Measurements from ENCODE around the gene CASP8AP2. TPM values are rescaled to one million over a fixed set of nuclear protein-coding genes. Genes with fewer than 3 reads are reported as not detected.
"Not testable (repeated sequence)": the region's sequence is repeated elsewhere in the genome, so short reads cannot be mapped to it uniquely, and the experiment has no call there.

The CASP8AP2 gene
- total RNA-seq, 1 donor from 2014 or later, result 12.1 TPM

DNA sequence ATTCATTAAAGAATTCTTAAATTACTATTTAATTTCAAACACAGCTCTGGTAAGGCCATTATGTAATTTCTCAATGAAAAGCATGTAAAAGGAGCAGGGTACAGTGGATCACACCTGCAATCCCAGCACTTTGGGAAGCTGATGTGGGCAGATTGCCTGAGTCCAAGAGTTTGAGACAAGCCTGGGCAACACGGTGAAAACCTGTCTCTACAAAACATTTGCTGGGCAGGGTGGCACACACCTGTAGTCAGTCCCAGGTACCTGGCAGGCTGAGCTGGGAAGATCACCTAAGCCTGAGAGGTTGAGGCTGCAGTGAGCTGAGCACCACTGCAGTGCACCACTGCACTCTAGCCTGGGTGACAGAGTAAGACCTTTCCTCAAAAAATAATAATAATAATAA is 47.5 kb upstream of the CASP8AP2 start:
- Histone ChIP-seq H3K4me2 (ENCODE audit: low read length) (no peak overlapping the region), H3K36me3 (ENCODE audit: insufficient read depth, low read length) (peaks cover 21% of the 10 kb centered on the region), H4K20me1 (ENCODE audit: insufficient read depth, low read length) (no peaks in the 10 kb centered on the region), H3K9ac (ENCODE audit: low read length) (no peak overlapping the region), H3K4me3 (ENCODE audit: insufficient read depth, low read depth, low read length) (no peak overlapping the region), H2AFZ (ENCODE audit: low read depth, low read length) (no peak overlapping the region), H3K9me3 (ENCODE audit: insufficient read depth, low read depth, low read length) (no peaks in the 10 kb centered on the region), H3K79me2 (ENCODE audit: insufficient read depth, low read length) (no peaks in the 10 kb centered on the region), H3K27ac (ENCODE audit: low read depth, low read length) (no peak overlapping the region), H3K4me1 (ENCODE audit: insufficient read depth, low read length) (no peaks in the 10 kb centered on the region), H3K27me3 (ENCODE audit: insufficient read depth, low read length) (no peaks in the 10 kb centered on the region)
- peaks cover 3% of the 10 kb centered on the region for H3K9me3 Mint-ChIP-seq (ENCODE audit: unreplicated experiment)
- TF ChIP-seq EZH2 (IDR thresholded peaks at IDR 0.05; ENCODE audit: insufficient read depth, low read length), result no peak
- TF ChIP-seq, protein P1, sequence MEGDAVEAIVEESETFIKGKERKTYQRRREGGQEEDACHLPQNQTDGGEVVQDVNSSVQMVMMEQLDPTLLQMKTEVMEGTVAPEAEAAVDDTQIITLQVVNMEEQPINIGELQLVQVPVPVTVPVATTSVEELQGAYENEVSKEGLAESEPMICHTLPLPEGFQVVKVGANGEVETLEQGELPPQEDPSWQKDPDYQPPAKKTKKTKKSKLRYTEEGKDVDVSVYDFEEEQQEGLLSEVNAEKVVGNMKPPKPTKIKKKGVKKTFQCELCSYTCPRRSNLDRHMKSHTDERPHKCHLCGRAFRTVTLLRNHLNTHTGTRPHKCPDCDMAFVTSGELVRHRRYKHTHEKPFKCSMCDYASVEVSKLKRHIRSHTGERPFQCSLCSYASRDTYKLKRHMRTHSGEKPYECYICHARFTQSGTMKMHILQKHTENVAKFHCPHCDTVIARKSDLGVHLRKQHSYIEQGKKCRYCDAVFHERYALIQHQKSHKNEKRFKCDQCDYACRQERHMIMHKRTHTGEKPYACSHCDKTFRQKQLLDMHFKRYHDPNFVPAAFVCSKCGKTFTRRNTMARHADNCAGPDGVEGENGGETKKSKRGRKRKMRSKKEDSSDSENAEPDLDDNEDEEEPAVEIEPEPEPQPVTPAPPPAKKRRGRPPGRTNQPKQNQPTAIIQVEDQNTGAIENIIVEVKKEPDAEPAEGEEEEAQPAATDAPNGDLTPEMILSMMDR (IDR thresholded peaks at IDR 0.05; ENCODE audit: insufficient read depth, low read depth, low read length), result no peak
- no peak for DNase-seq (ENCODE audit: low read depth)
- H3K4me1 Mint-ChIP-seq (ENCODE audit: low read depth, unreplicated experiment), result no peaks in the 10 kb centered on the region
- no peaks in the 10 kb centered on the region for H3K27me3 Mint-ChIP-seq (ENCODE audit: low read depth, unreplicated experiment)
- FAIRE-seq, result no peak
- H3K27ac Mint-ChIP-seq (ENCODE audit: unreplicated experiment), result no peak overlapping the region
- peaks cover 42% of the 10 kb centered on the region for H3K36me3 Mint-ChIP-seq (ENCODE audit: low read depth, unreplicated experiment)
- no peak overlapping the region for H3K4me3 Mint-ChIP-seq (ENCODE audit: unreplicated experiment)

DNA sequence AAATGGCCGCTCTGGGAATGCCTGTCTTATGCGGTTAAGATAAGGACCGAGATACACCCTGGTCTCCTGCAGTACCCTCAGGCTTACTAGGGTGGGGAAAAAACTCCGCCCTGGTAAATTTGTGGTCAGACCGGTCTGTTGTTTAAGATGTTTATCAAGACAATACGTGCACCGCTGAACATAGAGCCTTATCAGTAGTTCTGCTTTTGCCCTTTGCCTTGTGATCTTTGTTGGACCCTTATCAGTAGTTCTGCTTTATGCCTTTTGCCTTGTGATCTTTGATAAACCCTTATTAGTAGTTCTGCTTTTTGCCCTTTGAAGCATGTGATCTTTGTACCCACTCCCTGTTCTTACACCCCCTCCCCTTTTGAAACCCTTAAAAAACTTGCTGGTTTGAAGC is 46.4 kb upstream of the CASP8AP2 start:
- not testable (repeated sequence) for FAIRE-seq; H3K4me1 ChIP-seq (ENCODE audit: insufficient read depth, low read length); H3K27me3 Mint-ChIP-seq (ENCODE audit: low read depth, unreplicated experiment); H3K79me2 ChIP-seq (ENCODE audit: insufficient read depth, low read length); H3K9me3 ChIP-seq (ENCODE audit: insufficient read depth, low read depth, low read length); H3K4me3 Mint-ChIP-seq (ENCODE audit: unreplicated experiment); H3K4me2 ChIP-seq (ENCODE audit: low read length); DNase-seq (ENCODE audit: low read depth); H4K20me1 ChIP-seq (ENCODE audit: insufficient read depth, low read length); H3K9ac ChIP-seq (ENCODE audit: low read length); H2AFZ ChIP-seq (ENCODE audit: low read depth, low read length); H3K4me1 Mint-ChIP-seq (ENCODE audit: low read depth, unreplicated experiment); H3K27me3 ChIP-seq (ENCODE audit: insufficient read depth, low read length); H3K9me3 Mint-ChIP-seq (ENCODE audit: unreplicated experiment); H3K4me3 ChIP-seq (ENCODE audit: insufficient read depth, low read depth, low read length); H3K27ac ChIP-seq (ENCODE audit: low read depth, low read length); H3K27ac Mint-ChIP-seq (ENCODE audit: unreplicated experiment)
- peaks cover 38% of the 10 kb centered on the region for H3K36me3 Mint-ChIP-seq (ENCODE audit: low read depth, unreplicated experiment)
- peaks cover 28% of the 10 kb centered on the region for H3K36me3 ChIP-seq (ENCODE audit: insufficient read depth, low read length)

DNA sequence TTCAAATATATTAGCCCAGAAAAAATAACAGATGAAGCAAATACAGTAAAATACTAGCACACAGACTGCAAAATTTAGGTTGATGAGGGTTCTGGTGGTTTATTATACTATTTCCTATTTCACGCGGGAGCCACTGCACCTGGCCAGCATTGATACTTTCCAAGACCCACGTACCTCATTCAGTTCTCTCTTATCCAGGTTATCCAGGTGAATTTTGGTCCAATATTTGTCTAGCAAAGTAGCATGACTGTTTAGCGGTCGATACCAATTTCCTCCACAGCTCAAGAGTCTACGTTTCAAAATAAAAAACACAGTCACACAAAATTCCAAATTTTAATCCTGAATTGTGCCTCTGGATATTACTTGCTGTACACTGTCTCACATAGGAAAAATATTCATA is 44.8 kb upstream of the CASP8AP2 start:
- Histone ChIP-seq H2AFZ (ENCODE audit: low read depth, low read length) (no peak overlapping the region), H3K36me3 (ENCODE audit: insufficient read depth, low read length) (peaks cover 30% of the 10 kb centered on the region), H3K4me3 (ENCODE audit: insufficient read depth, low read depth, low read length) (no peak overlapping the region), H4K20me1 (ENCODE audit: insufficient read depth, low read length) (no peaks in the 10 kb centered on the region), H3K9me3 (ENCODE audit: insufficient read depth, low read depth, low read length) (no peaks in the 10 kb centered on the region), H3K4me2 (ENCODE audit: low read length) (no peak overlapping the region), H3K27me3 (ENCODE audit: insufficient read depth, low read length) (no peaks in the 10 kb centered on the region), H3K27ac (ENCODE audit: low read depth, low read length) (no peak overlapping the region), H3K79me2 (ENCODE audit: insufficient read depth, low read length) (no peaks in the 10 kb centered on the region), H3K9ac (ENCODE audit: low read length) (no peak overlapping the region), H3K4me1 (ENCODE audit: insufficient read depth, low read length) (no peaks in the 10 kb centered on the region)
- DNase-seq (ENCODE audit: low read depth) (no peak), FAIRE-seq (no peak)
- H3K27me3 Mint-ChIP-seq (ENCODE audit: low read depth, unreplicated experiment), result no peaks in the 10 kb centered on the region
- no peak overlapping the region for H3K27ac Mint-ChIP-seq (ENCODE audit: unreplicated experiment)
- peaks cover 3% of the 10 kb centered on the region for H3K9me3 Mint-ChIP-seq (ENCODE audit: unreplicated experiment)
- no peaks in the 10 kb centered on the region for H3K4me1 Mint-ChIP-seq (ENCODE audit: low read depth, unreplicated experiment)
- H3K4me3 Mint-ChIP-seq (ENCODE audit: unreplicated experiment), result no peak overlapping the region
- peaks cover 39% of the 10 kb centered on the region for H3K36me3 Mint-ChIP-seq (ENCODE audit: low read depth, unreplicated experiment)
- no peak for TF ChIP-seq EZH2 (IDR thresholded peaks at IDR 0.05; ENCODE audit: insufficient read depth, low read length)
- TF ChIP-seq, protein P1 (IDR thresholded peaks at IDR 0.05; ENCODE audit: insufficient read depth, low read depth, low read length), result no peak
